ENCODE measurements around the gene YEATS4. TPM values are rescaled to one million over a fixed set of nuclear protein-coding genes. Genes with fewer than 3 reads are reported as not detected.

The YEATS4 gene
- total and polyA plus RNA-seq, 4 donors: 9.9 to 23.8 (median 15.5) TPM

- TF ChIP-seq GABPA (IDR thresholded peaks at IDR 0.05 in 1 of 2, conservative IDR thresholded peaks at IDR 0.05 in 1 of 2) (no peak), RAD21 (IDR thresholded peaks at IDR 0.05) (no peak), REST (IDR thresholded peaks at IDR 0.05) (no peak), NR2F2 (IDR thresholded peaks at IDR 0.05) (no peak)
These were observed 7.9 kb upstream of the YEATS4 start (continued) for GRCh38 chr12:69351462-69352236.

GRCh38 chr12:69352904-69353303 lies 6.6 kb upstream of the YEATS4 start:
- 92% methylated on average over 5 of the region's 5 CpGs for WGBS
- no peak for DNase-seq (ENCODE audit: low spot score)

More at GRCh38 chr12:69352904-69353303, 6.6 kb upstream of the YEATS4 start:
- H3K4me3 ChIP-seq (ENCODE audit: low read depth in 1 of 3, low read length in 3 of 3): no peak overlapping the region
- H3K27me3 ChIP-seq (ENCODE audit: control insufficient read depth in 4 of 4, insufficient read depth in 4 of 4, low read length in 3 of 4): no peaks in the 10 kb centered on the region
- H3K9ac ChIP-seq (ENCODE audit: low read depth in 1 of 2, low read length in 2 of 2): no peak overlapping the region
- H3K9me3 ChIP-seq (ENCODE audit: control insufficient read depth in 4 of 4, low read length in 3 of 4): no peaks in the 10 kb centered on the region
- TF ChIP-seq MAX (IDR thresholded peaks at IDR 0.05) (no peak), HNF4A (conservative IDR thresholded peaks at IDR 0.05) (no peak), REST (IDR thresholded peaks at IDR 0.05) (no peak), FOXA1 (IDR thresholded peaks at IDR 0.05) (no peak), ATF3 (IDR thresholded peaks at IDR 0.05) (no peak), RXRA (IDR thresholded peaks at IDR 0.05) (no peak), EGR1 (IDR thresholded peaks at IDR 0.05; ENCODE audit: low read depth in 2 of 2) (no peak), HNF4G (IDR thresholded peaks at IDR 0.05) (no peak), JUND (IDR thresholded peaks at IDR 0.05) (no peak), SP1 (IDR thresholded peaks at IDR 0.05) (no peak), NR2F2 (IDR thresholded peaks at IDR 0.05) (no peak), YY1 (IDR thresholded peaks at IDR 0.05) (no peak)
- no peaks in the 10 kb centered on the region for H3K36me3 ChIP-seq (ENCODE audit: control insufficient read depth in 4 of 4, insufficient read depth in 3 of 4, low read depth in 1 of 4, low read length in 3 of 4)
- H3K4me1 ChIP-seq (ENCODE audit: control insufficient read depth in 4 of 4, insufficient read depth in 4 of 4, low read length in 3 of 4): peaks cover 0 to 14% (median 5%) of the 10 kb centered on the region in 4 donors
- H3K27ac ChIP-seq (ENCODE audit: low read depth in 1 of 2, low read length in 2 of 2): no peak overlapping the region

All from liver (tissue), 9 donors.